ENCODE data around the gene LATS2.

Gene LATS2

GRCh38 chr13:21013682-21014038 is 47.7 kb downstream of the LATS2 start:
- DNase-seq: no peak

DNA sequence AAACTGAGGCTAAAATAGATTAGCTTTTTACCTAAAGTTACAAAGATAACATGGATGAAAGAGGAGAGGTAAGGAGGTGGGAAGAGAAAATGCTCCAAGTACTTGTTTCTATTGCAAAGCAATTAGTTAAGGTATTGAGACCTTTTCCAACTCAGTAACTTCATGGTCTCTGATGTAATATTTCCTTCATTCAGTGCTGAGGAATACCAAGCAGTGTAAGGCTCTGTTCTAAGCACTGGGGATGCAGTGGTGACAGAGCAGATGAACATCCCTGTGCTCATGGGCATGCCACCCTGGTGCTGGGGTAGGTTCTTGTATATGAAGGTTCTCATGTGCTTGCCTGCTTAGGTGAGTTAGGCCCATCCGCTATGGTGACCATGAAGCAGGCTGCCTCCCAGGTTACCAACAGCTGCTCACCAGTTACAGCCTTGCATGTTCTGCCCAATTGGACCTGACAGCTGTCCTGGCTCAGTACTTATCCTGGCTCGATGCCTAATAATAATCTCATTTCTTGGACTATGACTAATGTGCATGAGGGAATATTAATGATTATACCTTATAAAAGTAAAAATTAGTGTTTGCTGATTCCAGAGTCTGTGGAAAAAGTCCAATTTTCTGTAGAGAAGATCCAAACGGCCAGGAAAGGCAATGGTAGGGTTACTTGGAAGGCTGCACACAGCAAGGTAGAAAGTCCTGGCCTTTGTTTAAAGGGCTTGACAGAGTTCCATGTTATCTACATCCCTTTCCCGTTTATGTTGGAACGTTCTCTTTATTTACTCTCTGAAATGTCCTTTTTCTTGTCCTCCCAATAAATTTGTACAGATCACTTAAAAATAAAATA is 48.3 kb downstream of the LATS2 start:
- no peak for DNase-seq

- no peak for DNase-seq
Measured at GRCh38 chr13:21012211-21012610, 49.2 kb downstream of the LATS2 start.

DNA sequence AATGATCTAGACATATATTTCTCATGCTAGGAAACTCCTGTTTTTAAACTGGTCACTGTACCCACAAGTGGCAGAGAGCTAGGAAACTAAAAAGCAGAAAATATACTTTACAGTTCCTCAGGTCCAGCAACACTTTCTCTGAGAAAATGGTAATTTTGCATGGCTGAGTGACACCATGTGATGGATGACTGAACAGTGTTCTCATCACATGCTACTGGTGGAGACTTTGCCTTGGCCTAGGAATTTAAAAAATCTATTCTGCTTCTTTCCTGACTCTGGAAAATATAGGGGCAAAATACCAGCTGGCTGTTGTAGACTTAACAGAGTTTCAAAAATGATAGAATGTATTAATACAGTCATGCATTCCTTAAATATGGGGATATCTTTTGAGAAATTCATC is 50.0 kb downstream of the LATS2 start:
- DNase-seq: no peak

GRCh38 chr13:21010621-21011020 is 50.8 kb downstream of the LATS2 start:
- DNase-seq: peak; percentile 36

DNA sequence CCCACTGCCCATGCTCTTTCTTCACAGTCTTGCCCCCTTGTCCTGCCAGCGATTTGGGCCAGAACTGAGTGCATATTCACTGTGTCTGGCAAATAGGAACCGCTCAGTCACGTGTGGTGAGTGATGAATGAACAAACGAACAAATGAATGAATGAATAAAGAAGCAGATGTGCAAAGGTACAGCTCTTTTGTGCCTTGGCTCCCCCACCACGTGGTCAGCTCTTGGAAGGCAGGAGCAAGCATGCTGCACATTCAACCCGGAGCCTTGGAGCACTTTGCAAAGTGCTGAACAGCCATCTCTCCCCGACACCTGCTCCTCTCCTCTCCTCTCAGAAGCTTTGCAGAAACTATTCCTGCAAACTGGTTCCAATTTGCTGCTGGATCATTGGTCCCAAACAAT is 52.4 kb downstream of the LATS2 start:
- DNase-seq: no peak

DNA sequence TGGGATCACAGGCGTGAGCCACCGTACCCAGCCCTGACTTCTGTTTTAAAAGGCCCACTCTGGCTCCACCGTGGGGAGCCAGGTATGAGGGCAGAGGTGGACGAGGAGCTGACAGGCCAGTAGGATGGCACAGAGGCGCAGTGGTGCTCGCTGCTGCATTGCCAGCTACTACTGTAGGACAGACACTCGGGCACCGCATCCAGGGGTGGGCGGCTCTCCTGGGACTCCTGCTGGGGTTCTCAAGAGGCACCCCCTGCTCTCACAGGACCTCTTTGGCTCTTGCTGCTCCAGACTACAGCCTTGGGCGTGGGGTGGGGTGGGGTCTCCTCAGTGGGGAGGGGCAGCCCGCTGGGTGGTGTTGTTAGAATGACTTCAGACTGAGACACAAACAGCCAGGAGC is 53.4 kb downstream of the LATS2 start:
- no peak for DNase-seq

- DNase-seq: no peak
Measured at GRCh38 chr13:21006141-21007005, 55.0 kb downstream of the LATS2 start.

GRCh38 chr13:21005193-21005592 is 56.2 kb downstream of the LATS2 start:
- DNase-seq: no peak

- DNase-seq: no peak
Measured at GRCh38 chr13:21001471-21001870, 59.9 kb downstream of the LATS2 start.

DNA sequence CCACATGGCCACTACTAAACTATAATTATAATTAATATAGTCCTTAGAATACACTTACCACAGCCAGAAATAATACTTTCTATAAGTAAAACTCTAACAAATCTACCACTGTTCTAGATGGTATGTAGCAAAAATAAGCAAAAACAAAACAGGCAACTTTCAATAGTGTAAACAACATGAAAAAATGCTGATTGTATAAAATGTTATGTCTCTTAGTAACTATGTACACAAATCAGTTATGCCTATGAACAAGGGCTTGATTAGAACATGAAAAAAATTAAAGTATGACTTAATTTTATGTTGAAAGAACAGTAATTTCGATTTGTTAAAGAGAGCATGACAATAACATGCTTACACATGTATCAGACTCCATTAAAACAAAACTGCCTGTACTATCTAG is 60.7 kb downstream of the LATS2 start:
- no peak for DNase-seq

GRCh38 chr13:20998649-20999415 is 62.6 kb downstream of the LATS2 start:
- DNase-seq: no peak

- no peak for DNase-seq
Measured at GRCh38 chr13:20997301-20998161, 63.9 kb downstream of the LATS2 start.

DNA sequence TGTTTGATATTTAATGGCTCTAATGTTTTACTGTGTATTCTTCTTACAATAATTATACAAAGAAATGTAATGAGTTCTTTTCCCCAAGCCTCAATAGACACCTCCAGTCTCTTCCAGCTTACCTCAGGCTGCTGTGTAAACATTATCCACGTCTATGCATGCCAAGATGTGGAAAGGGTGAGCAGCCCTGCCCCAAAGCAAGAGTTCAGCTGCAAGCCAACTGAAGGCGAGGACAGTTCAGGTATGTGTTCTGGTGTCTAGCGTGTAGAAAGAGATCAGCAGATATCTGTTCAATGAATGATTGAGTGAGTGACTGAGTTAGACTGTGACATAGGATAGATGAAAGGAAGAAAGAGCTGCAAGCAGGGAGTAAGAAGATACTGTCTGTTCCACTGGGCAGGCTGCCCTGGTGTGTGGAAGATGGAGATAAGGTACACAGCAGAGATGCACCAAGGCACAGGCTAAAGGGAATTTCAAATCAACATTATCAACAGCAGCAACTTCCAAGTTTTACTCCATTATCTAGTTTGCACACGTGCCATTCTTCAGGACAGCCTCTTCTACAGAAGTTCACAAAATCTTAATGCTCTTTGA is 66.0 kb downstream of the LATS2 start:
- DNase-seq: no peak

GRCh38 chr13:20994441-20994821 is 67.0 kb downstream of the LATS2 start:
- no peak for DNase-seq

DNA sequence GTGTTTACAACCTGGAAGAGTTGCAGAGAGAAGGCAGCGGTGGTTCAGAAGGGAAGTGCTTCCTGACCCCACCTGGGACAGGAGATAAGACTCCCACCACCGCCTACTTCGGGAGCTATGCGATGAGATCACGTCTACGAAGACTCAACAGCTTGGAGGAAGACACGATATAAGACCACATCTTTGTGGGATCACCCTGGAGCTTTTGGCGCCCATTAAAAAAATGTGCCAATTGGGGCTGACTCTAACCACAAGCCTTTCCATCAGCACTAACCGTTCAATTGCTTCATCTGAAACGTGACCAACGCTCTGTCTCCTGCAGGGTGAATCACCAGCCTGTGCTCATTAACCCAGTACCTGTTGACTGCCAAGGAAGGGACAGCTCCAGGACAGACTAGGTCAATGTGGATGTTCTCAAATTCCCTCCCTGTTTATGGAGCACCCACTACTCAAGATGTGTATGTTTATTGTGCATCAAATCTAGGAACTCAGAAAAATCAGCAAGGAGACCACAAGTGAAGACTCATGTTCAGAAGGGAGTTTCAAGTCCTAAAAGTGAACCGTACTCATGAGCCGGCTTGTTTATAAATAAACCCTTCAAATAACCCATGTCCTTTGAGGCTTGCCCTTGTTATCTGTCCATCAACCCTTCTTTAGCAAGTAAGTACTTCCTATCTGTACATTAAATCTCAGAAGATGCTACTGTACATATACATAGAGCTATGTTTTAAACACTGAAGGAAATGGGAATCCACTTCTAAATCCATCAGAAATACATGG is 67.5 kb downstream of the LATS2 start:
- peak; percentile 5 for DNase-seq

DNA sequence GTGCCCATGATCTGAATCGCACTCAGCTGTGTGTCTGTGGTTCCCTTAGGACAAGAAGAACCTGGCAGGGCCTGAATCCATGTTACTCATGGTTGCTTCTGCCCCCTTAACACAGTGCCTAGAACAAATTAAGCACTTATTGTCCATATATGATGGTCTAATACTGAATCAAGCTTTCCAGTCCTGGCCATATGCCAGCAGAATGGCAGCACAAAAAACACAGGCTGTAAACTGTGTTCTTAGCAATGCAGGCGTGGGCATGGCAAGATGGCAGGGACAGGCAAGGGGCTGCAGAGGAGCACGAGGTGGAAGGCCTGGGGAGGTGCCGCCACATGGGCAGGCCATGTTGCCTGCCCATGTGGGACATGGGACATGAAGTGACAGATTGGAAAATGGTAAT is 68.2 kb downstream of the LATS2 start:
- no peak for DNase-seq

DNA sequence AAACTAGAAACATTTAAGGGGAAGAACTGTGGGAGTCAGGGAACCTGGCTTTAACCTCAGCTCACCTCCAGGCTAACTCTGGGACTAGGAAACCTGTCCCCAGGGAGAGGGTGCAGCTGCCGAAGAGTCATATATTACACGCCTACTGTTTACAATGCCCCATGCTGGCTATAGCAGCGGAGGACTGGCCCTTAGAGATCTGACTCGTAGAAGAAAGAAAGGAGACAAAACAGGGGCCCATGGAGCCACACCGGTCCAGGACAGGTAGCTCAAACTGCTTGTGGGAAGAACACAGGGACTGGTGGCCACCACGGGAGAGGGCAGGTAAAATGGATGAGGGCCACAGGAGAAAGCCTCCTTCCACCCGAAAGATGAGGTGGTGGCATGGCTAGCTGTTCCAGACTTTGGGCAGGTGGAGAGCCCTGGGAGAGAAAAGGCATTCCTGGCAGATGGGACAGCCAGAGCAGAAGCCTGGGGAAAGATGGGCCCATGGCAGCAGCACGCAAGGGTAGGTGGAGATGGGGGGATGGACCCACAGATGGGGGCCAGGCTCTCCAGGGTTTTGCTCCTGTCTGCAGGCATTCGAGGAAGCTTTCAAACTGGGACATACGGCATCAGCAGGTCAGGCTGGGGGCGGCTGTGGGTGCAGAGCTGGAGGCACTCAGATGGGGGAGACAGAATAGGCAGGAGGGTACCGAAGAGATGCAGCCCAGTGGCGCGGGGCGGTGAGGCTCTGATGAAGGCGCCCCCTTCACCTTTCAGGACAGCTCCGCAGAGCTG is 69.5 kb downstream of the LATS2 start:
- no peak for DNase-seq

- no peak for DNase-seq
Measured at GRCh38 chr13:20990910-20991525, 70.4 kb downstream of the LATS2 start.

Measured in inflammatory macrophage treated with lipopolysaccharide for 4 hours (primary cell).